ENCODE measurements around the gene ACP2. TPM values are rescaled to one million over a fixed set of nuclear protein-coding genes. Genes with fewer than 3 reads are reported as not detected.

Gene ACP2
- polyA plus RNA-seq, 1 donor, result 87.3 TPM

GRCh38 chr11:47257517-47258316 lies 9.1 kb upstream of the ACP2 start, which contains the start of gene NR1H3:
TSS of gene NR1H3 (plus strand) at chr11:47257996. CDS start at chr11:47259217, 1,221 bp downstream.
- peak within 1 kb of the TSS; percentile 87 for H3K27ac ChIP-seq (ENCODE audit: low read length)
- H3K9me3 ChIP-seq (ENCODE audit: control insufficient read depth, low read depth, low read length), result no peaks in the 10 kb centered on the region
- peaks cover 64% of the 10 kb centered on the region for H3K4me1 ChIP-seq (ENCODE audit: control insufficient read depth, insufficient read depth, low read length)
- WGBS (ENCODE audit: insufficient coverage, low lambda C conversion rate), result no CpG with 5 or more reads among the region's 15 CpGs
- peak; percentile 79 to 92 for DNase-seq
- no peaks in the 10 kb centered on the region for H3K27me3 ChIP-seq (ENCODE audit: control insufficient read depth, insufficient read depth, low read length)
- peaks cover 13% of the 10 kb centered on the region for H3K36me3 ChIP-seq (ENCODE audit: control insufficient read depth, insufficient read depth, low read length)
- H3K4me3 ChIP-seq (ENCODE audit: low read length), result peak within 1 kb of the TSS; percentile 55

DNA sequence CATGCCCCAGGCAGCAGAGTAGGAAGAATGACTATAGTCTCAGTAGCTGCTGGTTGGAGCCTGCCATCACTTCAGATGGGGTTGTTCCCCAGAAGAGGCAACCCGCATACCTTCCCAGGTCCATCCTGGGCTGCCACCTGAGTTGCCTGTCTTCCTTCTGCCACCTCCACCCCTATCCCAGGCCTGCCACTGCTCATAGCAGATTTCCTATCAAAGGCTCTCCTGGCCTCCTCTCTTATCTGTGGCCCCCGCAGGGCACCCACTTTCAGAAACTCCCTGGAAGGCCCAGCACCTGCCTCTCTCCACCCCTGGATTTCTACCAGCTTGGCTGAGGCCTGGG lies 8.5 kb upstream of the ACP2 start:
- no CpG with 5 or more reads among the region's 2 CpGs for WGBS (ENCODE audit: insufficient coverage, low lambda C conversion rate)
- Histone ChIP-seq H3K27me3 (ENCODE audit: control insufficient read depth, insufficient read depth, low read length) (no peaks in the 10 kb centered on the region), H3K4me3 (ENCODE audit: low read length) (peak overlapping the region; percentile 55), H3K27ac (ENCODE audit: low read length) (peak overlapping the region; percentile 87), H3K36me3 (ENCODE audit: control insufficient read depth, insufficient read depth, low read length) (peaks cover 13% of the 10 kb centered on the region), H3K4me1 (ENCODE audit: control insufficient read depth, insufficient read depth, low read length) (peaks cover 67% of the 10 kb centered on the region), H3K9me3 (ENCODE audit: control insufficient read depth, low read depth, low read length) (no peaks in the 10 kb centered on the region)
- no peak for DNase-seq

- no peak for DNase-seq
- WGBS (ENCODE audit: insufficient coverage, low lambda C conversion rate), result no CpG with 5 or more reads among the region's 6 CpGs
- H3K9me3 ChIP-seq (ENCODE audit: control insufficient read depth, low read depth, low read length), result no peaks in the 10 kb centered on the region
- peaks cover 67% of the 10 kb centered on the region for H3K4me1 ChIP-seq (ENCODE audit: control insufficient read depth, insufficient read depth, low read length)
- H3K4me3 ChIP-seq (ENCODE audit: low read length), result no peak overlapping the region
- peak overlapping the region; percentile 95 for H3K27ac ChIP-seq (ENCODE audit: low read length)
- H3K27me3 ChIP-seq (ENCODE audit: control insufficient read depth, insufficient read depth, low read length), result no peaks in the 10 kb centered on the region
- peaks cover 7% of the 10 kb centered on the region for H3K36me3 ChIP-seq (ENCODE audit: control insufficient read depth, insufficient read depth, low read length)
These were observed 7.8 kb upstream of the ACP2 start for GRCh38 chr11:47256374-47256773.

GRCh38 chr11:47254386-47254785 lies 5.8 kb upstream of the ACP2 start:
- no peaks in the 10 kb centered on the region for H3K27me3 ChIP-seq (ENCODE audit: control insufficient read depth, insufficient read depth, low read length)
- H3K36me3 ChIP-seq (ENCODE audit: control insufficient read depth, insufficient read depth, low read length), result no peaks in the 10 kb centered on the region
- peak overlapping the region; percentile 95 for H3K27ac ChIP-seq (ENCODE audit: low read length)
- H3K4me1 ChIP-seq (ENCODE audit: control insufficient read depth, insufficient read depth, low read length), result peaks cover 64% of the 10 kb centered on the region
- no peaks in the 10 kb centered on the region for H3K9me3 ChIP-seq (ENCODE audit: control insufficient read depth, low read depth, low read length)
- peak overlapping the region; percentile 26 for H3K4me3 ChIP-seq (ENCODE audit: low read length)
- WGBS (ENCODE audit: insufficient coverage, low lambda C conversion rate), result no CpG with 5 or more reads among the region's 3 CpGs
- peak in 1 of 2 donors; percentile 56 for DNase-seq

GRCh38 chr11:47253660-47254059 lies 5.0 kb upstream of the ACP2 start:
- H3K4me3 ChIP-seq (ENCODE audit: low read length), result peak overlapping the region; percentile 26
- peaks cover 59% of the 10 kb centered on the region for H3K4me1 ChIP-seq (ENCODE audit: control insufficient read depth, insufficient read depth, low read length)
- no peaks in the 10 kb centered on the region for H3K36me3 ChIP-seq (ENCODE audit: control insufficient read depth, insufficient read depth, low read length)
- H3K27ac ChIP-seq (ENCODE audit: low read length), result peak overlapping the region; percentile 95
- no CpG with 5 or more reads among the region's 2 CpGs for WGBS (ENCODE audit: insufficient coverage, low lambda C conversion rate)
- no peaks in the 10 kb centered on the region for H3K27me3 ChIP-seq (ENCODE audit: control insufficient read depth, insufficient read depth, low read length)
- no peaks in the 10 kb centered on the region for H3K9me3 ChIP-seq (ENCODE audit: control insufficient read depth, low read depth, low read length)
- peak; percentile 83 to 92 for DNase-seq

- Histone ChIP-seq H3K4me1 (ENCODE audit: control insufficient read depth, insufficient read depth, low read length) (peaks cover 57% of the 10 kb centered on the region), H3K27me3 (ENCODE audit: control insufficient read depth, insufficient read depth, low read length) (no peaks in the 10 kb centered on the region), H3K27ac (ENCODE audit: low read length) (no peak overlapping the region), H3K9me3 (ENCODE audit: control insufficient read depth, low read depth, low read length) (no peaks in the 10 kb centered on the region), H3K4me3 (ENCODE audit: low read length) (no peak overlapping the region), H3K36me3 (ENCODE audit: control insufficient read depth, insufficient read depth, low read length) (peaks cover 8% of the 10 kb centered on the region)
- DNase-seq, result no peak
- 74% methylated on average over 3 of the region's 3 CpGs for WGBS (ENCODE audit: insufficient coverage, low lambda C conversion rate)
These were observed 3.1 kb upstream of the ACP2 start for GRCh38 chr11:47251751-47252150.

DNA sequence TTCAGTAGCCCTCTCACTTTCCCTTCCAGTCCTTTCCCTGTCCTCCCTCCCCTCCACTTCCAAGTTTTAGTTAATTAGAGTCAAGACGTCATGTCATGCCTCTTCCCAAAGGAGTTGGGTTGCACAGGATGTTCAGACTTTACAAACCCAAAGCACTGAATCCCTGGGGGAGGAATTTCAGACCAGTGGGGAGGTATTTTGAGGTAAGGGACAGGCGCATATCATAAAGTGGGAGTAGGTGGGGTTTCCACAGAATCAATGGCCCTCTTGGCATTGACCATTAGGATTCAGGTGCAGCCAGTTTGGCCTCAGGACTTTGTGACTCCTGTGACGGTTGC lies 733 bp upstream of the ACP2 start:
- Histone ChIP-seq H3K27ac (ENCODE audit: low read length) (peak overlapping the region; percentile 85), H3K4me3 (ENCODE audit: low read length) (peak overlapping the region; percentile 91), H3K9me3 (ENCODE audit: control insufficient read depth, low read depth, low read length) (no peaks in the 10 kb centered on the region), H3K27me3 (ENCODE audit: control insufficient read depth, insufficient read depth, low read length) (no peaks in the 10 kb centered on the region), H3K4me1 (ENCODE audit: control insufficient read depth, insufficient read depth, low read length) (peaks cover 48% of the 10 kb centered on the region), H3K36me3 (ENCODE audit: control insufficient read depth, insufficient read depth, low read length) (peaks cover 27% of the 10 kb centered on the region)
- 0% methylated on average over 1 of the region's 3 CpGs for WGBS (ENCODE audit: insufficient coverage, low lambda C conversion rate)
- DNase-seq, result no peak

DNA sequence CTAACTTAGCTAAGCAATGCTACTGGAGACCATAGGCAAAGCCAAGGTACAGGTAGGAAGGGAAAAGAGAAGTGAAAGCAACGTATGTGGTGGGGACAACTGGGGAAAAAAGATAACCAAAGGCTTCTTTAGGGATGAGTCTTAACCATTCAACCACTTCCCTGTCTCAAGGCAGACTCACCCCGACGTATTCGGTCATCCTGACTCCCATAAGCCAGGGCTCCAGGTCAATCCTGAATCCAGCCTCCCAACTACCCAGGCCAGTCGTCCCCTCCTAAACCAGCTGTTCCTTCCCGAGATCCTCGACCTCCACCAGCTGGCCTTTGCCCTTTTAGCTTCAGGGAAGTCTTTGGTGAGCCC lies 330 bp downstream of the ACP2 start:
- WGBS (ENCODE audit: insufficient coverage, low lambda C conversion rate), result no CpG with 5 or more reads among the region's 7 CpGs
- Histone ChIP-seq H3K27me3 (ENCODE audit: control insufficient read depth, insufficient read depth, low read length) (no peaks in the 10 kb centered on the region), H3K9me3 (ENCODE audit: control insufficient read depth, low read depth, low read length) (no peaks in the 10 kb centered on the region), H3K27ac (ENCODE audit: low read length) (peak overlapping the region; percentile 85), H3K4me1 (ENCODE audit: control insufficient read depth, insufficient read depth, low read length) (peaks cover 37% of the 10 kb centered on the region), H3K4me3 (ENCODE audit: low read length) (peak overlapping the region; percentile 91), H3K36me3 (ENCODE audit: control insufficient read depth, insufficient read depth, low read length) (peaks cover 34% of the 10 kb centered on the region)
- no peak for DNase-seq

DNA sequence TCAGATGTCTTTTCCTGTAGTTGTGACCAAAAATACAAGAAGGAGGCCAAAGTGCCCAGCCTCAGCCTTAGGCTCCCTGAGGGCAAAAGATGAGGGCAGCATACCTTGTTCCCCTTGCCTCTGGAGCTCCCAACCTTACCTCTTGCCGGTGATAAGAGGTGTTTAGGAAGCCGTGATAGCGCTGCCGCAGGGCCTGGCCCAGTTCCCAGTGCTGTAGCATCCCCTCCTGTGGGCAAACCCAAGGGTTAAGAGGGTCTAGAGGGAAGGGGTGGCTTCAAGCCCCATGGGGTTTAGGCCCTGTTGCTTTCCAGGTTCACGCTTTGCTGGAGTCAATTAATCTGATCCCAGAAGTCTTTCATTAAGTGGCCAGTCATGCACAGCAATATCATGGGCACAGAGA lies 1.1 kb downstream of the ACP2 start:
- Histone ChIP-seq H3K27ac (ENCODE audit: low read length) (no peak overlapping the region), H3K36me3 (ENCODE audit: control insufficient read depth, insufficient read depth, low read length) (peaks cover 42% of the 10 kb centered on the region), H3K4me3 (ENCODE audit: low read length) (peak overlapping the region; percentile 91), H3K4me1 (ENCODE audit: control insufficient read depth, insufficient read depth, low read length) (peaks cover 29% of the 10 kb centered on the region), H3K27me3 (ENCODE audit: control insufficient read depth, insufficient read depth, low read length) (no peaks in the 10 kb centered on the region), H3K9me3 (ENCODE audit: control insufficient read depth, low read depth, low read length) (no peaks in the 10 kb centered on the region)
- no CpG with 5 or more reads among the region's 5 CpGs for WGBS (ENCODE audit: insufficient coverage, low lambda C conversion rate)
- DNase-seq, result no peak

DNA sequence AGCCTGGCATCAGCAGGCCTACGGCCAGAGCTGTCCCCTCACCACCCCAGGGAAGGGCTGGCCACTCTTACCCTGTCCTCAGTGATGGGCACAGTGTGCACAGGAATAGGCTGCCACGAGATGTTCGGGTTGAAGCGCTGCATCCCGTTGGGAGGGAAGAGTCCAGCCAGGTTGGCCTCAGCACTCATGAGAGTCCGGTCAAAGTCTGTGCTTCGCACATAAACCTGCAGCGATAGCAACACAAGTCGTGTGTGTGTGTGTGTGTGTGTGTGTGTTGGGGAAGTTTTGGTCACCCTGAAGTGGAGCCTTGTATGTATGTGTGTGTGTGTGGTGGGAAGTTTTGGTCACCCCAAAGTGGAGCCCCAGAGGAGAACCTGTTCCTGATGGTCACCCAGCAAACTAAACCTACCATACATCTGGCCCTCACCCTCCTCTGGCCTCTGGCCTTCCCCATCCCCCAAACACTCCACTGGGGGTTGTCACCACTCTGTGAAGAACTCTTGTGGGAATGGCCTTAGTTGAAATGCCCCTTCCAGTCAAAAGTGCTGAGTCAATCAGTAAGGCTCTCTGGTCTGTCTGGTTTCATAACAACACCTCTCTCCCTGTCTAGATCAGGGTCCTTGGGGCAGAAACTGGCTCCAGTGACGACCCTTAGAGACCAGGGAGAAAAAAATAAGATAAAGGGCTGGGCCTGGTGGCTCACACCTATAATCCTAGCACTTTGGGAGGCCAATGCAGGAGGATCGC lies 2.8 kb downstream of the ACP2 start:
- peak; percentile 70 to 84 for DNase-seq
- Histone ChIP-seq H3K36me3 (ENCODE audit: control insufficient read depth, insufficient read depth, low read length) (peaks cover 57% of the 10 kb centered on the region), H3K27me3 (ENCODE audit: control insufficient read depth, insufficient read depth, low read length) (no peaks in the 10 kb centered on the region), H3K9me3 (ENCODE audit: control insufficient read depth, low read depth, low read length) (no peaks in the 10 kb centered on the region), H3K4me3 (ENCODE audit: low read length) (no peak overlapping the region), H3K27ac (ENCODE audit: low read length) (peak overlapping the region; percentile 75), H3K4me1 (ENCODE audit: control insufficient read depth, insufficient read depth, low read length) (peaks cover 28% of the 10 kb centered on the region)
- WGBS (ENCODE audit: insufficient coverage, low lambda C conversion rate), result no CpG with 5 or more reads among the region's 11 CpGs

Data from large intestine (tissue), 3 donors.